HepG2 (cell line): Measurements from ENCODE around the gene XRCC1.

Experiments used
- ATF4 ChIP-seq, 2 experiments: fragments of 450-650 bp in 1 of 2; sonication (generic) in 1 of 2; formaldehyde crosslinking; IDR thresholded peaks; 2 replicates each; pipeline versions ENCODE4 v1.5.0 to v1.8.0; 2020 to 2022; ENCODE audit warnings: mild to moderate bottlenecking in 1 of 2, missing genetic modification reagents in 1 of 2
- EHMT2 ChIP-seq: fragments of 200-600 bp; sonication (generic); IDR thresholded peaks from 2 replicates; pipeline ENCODE4 v1.7.0; 2017; ENCODE audit warnings: antibody characterized with exemption, low read depth, low read length, borderline replicate concordance
- ELF4 ChIP-seq: sonication (generic); formaldehyde crosslinking; IDR thresholded peaks from 2 replicates; pipeline ENCODE4 v1.5.0; 2020; ENCODE audit warnings: missing genetic modification reagents, mild to moderate bottlenecking, moderate library complexity, borderline replicate concordance
- NFIC ChIP-seq: IDR thresholded peaks from 2 replicates; pipeline ENCODE4 v1.6.1; 2012; ENCODE audit warnings: mild to moderate bottlenecking, low read length, inconsistent platforms
- ZNF317 ChIP-seq: sonication (generic); formaldehyde crosslinking; IDR thresholded peaks from 2 replicates; pipeline ENCODE4 v1.5.0; 2020; ENCODE audit warnings: mild to moderate bottlenecking, missing genetic modification reagents

GRCh38 chr19:43506629-43507028 is 68.7 kb downstream of the XRCC1 start:
- TF ChIP-seq EHMT2 (no peak), NFIC (no peak), ATF4 (CRISPR knock-in tag; IDR thresholded peaks at IDR 0.05) (no peak), ELF4 (CRISPR knock-in tag) (no peak), ZNF317 (CRISPR knock-in tag) (no peak)
